ENCODE results near the gene RO60. TPM values are rescaled to one million over a fixed set of nuclear protein-coding genes. Genes with fewer than 3 reads are reported as not detected.

The RO60 gene
- total and polyA plus RNA-seq, 7 donors, result 8.7 to 128 (median 94.6) TPM

DNA sequence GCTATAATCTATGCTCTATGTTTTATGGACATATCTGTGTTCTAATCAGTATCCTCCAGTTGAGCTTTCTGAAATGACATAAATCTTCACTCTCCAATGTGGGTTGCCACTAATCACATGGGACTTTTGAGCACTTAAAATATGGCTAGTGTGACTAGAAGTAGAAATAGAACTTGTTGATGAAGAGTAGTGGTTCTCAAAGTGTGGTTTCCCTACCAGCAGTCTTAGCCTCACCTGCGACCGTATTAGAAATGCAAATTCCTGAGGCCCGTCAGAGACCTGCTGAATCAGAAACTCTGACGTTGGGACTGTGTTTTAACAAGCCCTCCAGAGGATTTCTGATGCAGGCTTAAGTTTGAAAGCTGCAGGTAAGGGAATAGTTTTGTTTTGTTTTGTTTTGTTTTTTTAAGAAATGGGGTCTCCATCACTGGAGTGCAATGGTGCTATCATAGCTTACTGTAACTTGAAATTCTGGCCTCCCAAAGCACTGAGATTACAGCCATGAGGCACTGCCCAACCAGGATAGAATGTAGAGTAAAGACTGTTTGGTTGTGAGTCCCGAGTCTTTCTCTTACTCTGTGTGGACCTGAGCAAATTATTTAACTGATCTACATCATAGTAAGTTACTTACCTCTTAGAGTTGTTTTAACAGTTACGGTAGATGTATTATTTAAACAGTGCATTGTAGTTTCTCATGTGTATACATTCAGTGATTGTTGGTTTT is 24.1 kb downstream of the RO60 start:
- intact Hi-C loops (cut with DNase I), result no loop called here
- Histone ChIP-seq H3K9me3 (no peaks in the 10 kb centered on the region), H3K27ac (no peak overlapping the region), H3K4me1 (no peaks in the 10 kb centered on the region), H3K27me3 (no peaks in the 10 kb centered on the region), H3K4me3 (no peak overlapping the region), H3K36me3 (peaks cover 6 to 82% (median 25%) of the 10 kb centered on the region in 4 donors)
- no peak for DNase-seq
- no peak for TF ChIP-seq EP300 (IDR thresholded peaks at IDR 0.05)
- TF ChIP-seq POLR2AphosphoS5 (IDR thresholded peaks at IDR 0.05), result no peak
- TF ChIP-seq CTCF (IDR thresholded peaks at IDR 0.05), result no peak
- no peak for TF ChIP-seq POLR2A (IDR thresholded peaks at IDR 0.05)
- 91 to 94% methylated on average over 6 of the region's 6 CpGs for WGBS, 2 donors

DNA sequence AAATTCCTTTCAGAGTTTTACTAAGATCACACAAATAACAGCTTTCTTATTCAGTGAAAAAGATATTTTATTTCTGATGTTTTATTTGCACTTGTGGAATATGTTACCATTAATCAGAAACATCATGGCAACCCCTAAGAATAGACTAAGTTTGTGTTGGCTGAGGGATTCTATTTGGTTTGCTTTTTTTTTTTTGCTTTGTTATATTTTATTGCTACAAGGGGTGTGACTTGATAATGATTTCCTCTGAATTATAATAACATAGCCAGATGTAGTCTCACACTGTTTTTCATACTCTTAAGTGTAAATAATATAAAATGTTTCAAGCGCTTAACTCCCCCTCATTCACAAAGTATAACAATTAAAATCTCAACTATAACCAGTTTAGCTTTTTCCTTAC is 25.9 kb downstream of the RO60 start:
- no peak for TF ChIP-seq POLR2AphosphoS5 (IDR thresholded peaks at IDR 0.05)
- no peak for TF ChIP-seq POLR2A (IDR thresholded peaks at IDR 0.05)
- no peaks in the 10 kb centered on the region for H3K9me3 ChIP-seq
- no peak overlapping the region for H3K4me3 ChIP-seq
- H3K4me1 ChIP-seq, result no peaks in the 10 kb centered on the region
- H3K27ac ChIP-seq, result no peak overlapping the region
- WGBS, 2 donors, result 29 to 67% methylated on average over 1 of the region's 1 CpG
- intact Hi-C loops (cut with DNase I), result no loop called here
- H3K36me3 ChIP-seq, result peaks cover 0 to 74% (median 23%) of the 10 kb centered on the region in 4 donors
- no peaks in the 10 kb centered on the region for H3K27me3 ChIP-seq
- DNase-seq, result no peak

GRCh38 chr1:193086342-193086741 is 26.9 kb downstream of the RO60 start:
- Histone ChIP-seq H3K36me3 (peaks cover 0 to 74% (median 23%) of the 10 kb centered on the region in 4 donors), H3K4me3 (no peak overlapping the region), H3K27me3 (no peaks in the 10 kb centered on the region), H3K27ac (no peak overlapping the region), H3K4me1 (no peaks in the 10 kb centered on the region), H3K9me3 (no peaks in the 10 kb centered on the region)
- intact Hi-C loops (cut with DNase I), result no loop called here
- no peak for TF ChIP-seq POLR2A (IDR thresholded peaks at IDR 0.05)
- no peak for TF ChIP-seq POLR2AphosphoS5 (IDR thresholded peaks at IDR 0.05)
- TF ChIP-seq EP300 (IDR thresholded peaks at IDR 0.05), result no peak
- TF ChIP-seq CTCF (IDR thresholded peaks at IDR 0.05), result no peak
- no peak for DNase-seq
- WGBS, 2 donors, result 91% methylated on average over 3 of the region's 3 CpGs

GRCh38 chr1:193087893-193088292 is 28.5 kb downstream of the RO60 start:
- H3K27ac ChIP-seq, result no peak overlapping the region
- TF ChIP-seq POLR2A (IDR thresholded peaks at IDR 0.05), result no peak
- TF ChIP-seq POLR2AphosphoS5 (IDR thresholded peaks at IDR 0.05), result no peak
- TF ChIP-seq EP300 (IDR thresholded peaks at IDR 0.05), result no peak
- no peak for TF ChIP-seq CTCF (IDR thresholded peaks at IDR 0.05)
- H3K27me3 ChIP-seq, result no peaks in the 10 kb centered on the region
- no peaks in the 10 kb centered on the region for H3K4me1 ChIP-seq
- peaks cover 0 to 66% (median 15%) of the 10 kb centered on the region in 4 donors for H3K36me3 ChIP-seq
- no peak for DNase-seq
- whole genome bisulfite sequencing, 2 donors, result 48 to 69% methylated on average over 3 of the region's 3 CpGs
- no peaks in the 10 kb centered on the region for H3K9me3 ChIP-seq
- no peak overlapping the region for H3K4me3 ChIP-seq
- intact Hi-C loops (cut with DNase I), result no loop called here

DNA sequence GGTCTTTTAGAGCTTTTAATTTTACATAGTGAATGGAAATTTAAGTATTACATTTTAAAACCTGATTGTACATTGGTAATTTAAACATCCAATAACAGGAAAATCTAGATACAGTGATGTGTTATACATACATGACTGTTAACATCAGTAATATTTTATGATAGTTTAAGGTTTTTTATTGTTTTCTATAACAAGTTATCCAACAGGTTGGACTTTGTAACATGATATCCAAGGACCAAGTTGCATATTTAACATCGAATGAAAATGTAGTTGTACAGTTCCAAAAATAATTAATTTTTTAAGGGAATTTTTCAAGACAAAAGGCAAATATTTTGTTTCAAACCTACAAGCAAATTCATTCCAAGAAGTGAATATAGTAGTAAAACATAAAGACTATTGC is 31.5 kb downstream of the RO60 start:
- Histone ChIP-seq H3K36me3 (peaks cover 4 to 62% (median 7%) of the 10 kb centered on the region in 4 donors), H3K9me3 (no peaks in the 10 kb centered on the region), H3K27ac (no peak overlapping the region), H3K4me1 (peaks cover 0 to 9% (median 0%) of the 10 kb centered on the region in 4 donors), H3K27me3 (no peaks in the 10 kb centered on the region), H3K4me3 (no peak overlapping the region)
- DNase-seq, result no peak
- no peak for TF ChIP-seq EP300 (IDR thresholded peaks at IDR 0.05)
- no peak for TF ChIP-seq POLR2AphosphoS5 (IDR thresholded peaks at IDR 0.05)
- TF ChIP-seq POLR2A (IDR thresholded peaks at IDR 0.05), result no peak
- TF ChIP-seq CTCF (IDR thresholded peaks at IDR 0.05), result no peak
- 25 to 76% methylated on average over 1 of the region's 1 CpG for WGBS, 2 donors
- intact Hi-C loops (cut with DNase I), result no loop called here
